Measurements from ENCODE around the gene CMTM5.
"Not testable (repeated sequence)": the region's sequence is repeated elsewhere in the genome, so short reads cannot be mapped to it uniquely, and the experiment has no call there.

CMTM5 gene

DNA sequence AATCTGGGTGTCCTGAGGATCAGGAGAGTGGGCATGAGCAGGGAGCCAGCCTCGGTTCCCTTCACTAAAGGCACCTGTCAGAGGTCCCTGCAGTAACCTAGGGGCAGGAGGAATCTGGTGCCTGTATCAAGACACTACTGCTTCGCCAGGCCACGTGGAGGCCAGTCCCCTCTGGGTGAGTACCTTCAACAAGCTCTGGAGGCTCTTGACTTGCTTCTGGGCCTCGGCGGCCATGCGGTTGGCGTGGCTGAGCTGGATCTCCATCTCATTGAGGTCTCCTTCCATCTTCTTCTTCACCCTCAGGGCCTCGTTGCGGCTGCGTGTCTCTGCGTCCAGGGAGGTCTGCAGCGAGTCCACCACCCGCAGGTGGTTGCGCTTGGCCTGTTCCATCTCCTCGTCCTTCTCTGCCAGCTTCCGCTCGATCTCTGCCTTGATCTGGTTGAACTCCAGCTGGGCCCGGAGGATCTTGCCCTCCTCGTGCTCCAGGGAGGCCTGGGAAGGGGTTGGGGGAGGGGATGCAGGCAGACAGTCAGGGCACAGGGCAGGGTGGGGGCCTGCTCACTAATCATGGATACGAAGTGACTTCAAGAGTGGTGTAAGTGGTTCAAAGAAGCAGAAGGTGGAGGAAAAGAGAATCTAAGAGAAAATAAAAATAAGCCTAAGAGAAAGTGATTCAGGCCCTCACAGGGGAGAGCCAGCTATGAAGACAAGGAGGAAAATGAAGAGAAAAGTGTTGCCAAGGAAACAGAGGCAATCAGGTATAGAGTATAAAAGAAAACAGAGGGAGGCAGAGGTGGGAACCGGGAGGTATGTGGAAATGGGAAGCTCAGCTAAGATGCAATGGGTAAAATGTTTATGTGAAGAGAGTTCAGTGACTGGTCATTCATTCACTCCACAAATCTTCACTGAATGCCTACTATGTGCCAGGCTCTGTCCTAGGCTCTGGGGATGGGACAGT is 39.3 kb downstream of the CMTM5 start:
- DNase-seq = no peak

DNA sequence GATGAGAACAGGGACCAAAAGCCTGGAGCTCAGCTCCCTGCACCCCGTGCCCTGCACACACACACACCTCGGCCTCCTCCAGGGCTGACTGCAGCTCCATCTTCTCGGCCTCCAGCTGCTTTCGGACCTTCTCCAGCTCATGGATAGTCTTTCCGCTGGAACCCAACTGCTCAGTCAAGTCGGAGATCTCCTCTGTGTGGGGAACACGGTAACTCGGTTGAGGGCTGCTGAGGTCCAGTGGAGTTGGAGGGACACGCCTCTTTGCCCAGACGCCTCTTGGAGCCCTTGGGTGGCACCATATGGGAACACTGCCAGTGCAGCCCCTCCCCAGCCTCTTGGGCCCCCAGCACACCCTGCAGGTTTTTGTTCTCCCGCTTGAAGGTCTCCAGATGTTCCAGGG is 40.0 kb downstream of the CMTM5 start:
- DNase-seq = no peak

DNA sequence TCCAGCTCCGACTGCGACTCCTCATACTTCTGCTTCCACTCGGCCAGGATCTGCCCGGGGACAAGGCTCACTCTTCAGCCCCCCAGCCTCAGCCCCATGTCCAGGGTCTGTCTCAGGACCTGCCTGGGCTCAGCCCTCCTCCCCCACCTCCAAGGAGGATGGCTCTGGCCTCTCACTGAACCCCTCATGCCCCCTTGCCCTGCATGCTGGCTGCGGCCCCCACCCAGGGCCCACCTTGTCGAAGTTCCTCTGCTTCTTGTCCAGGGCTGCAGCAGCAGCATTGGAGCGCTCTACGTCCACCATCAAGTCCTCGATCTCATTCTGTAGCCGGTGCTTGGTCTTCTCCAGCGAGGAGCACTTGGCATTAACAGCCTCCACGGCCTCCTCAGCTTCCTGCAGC is 40.4 kb downstream of the CMTM5 start:
- DNase-seq = not testable (repeated sequence)

DNA sequence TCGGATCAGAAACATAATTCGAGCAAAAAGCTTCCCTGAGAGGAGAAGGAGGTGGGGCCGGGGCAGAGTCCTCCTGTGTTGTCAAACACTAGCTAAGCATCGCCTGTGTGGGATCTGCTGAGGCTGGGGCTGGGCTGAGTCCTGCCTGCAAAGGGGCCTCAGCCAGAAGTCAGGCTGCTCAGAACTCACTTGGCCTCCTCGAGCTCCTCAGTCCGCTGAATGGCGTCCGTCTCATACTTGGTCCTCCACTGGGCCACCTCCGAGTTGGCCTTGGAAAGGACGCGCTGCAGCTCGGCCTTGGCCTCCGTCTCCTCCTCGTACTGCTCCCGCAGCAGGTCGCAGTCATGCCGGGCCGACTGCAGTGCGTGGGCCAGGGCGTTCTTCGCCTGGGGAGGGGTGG is 41.2 kb downstream of the CMTM5 start:
- DNase-seq = no peak

DNA sequence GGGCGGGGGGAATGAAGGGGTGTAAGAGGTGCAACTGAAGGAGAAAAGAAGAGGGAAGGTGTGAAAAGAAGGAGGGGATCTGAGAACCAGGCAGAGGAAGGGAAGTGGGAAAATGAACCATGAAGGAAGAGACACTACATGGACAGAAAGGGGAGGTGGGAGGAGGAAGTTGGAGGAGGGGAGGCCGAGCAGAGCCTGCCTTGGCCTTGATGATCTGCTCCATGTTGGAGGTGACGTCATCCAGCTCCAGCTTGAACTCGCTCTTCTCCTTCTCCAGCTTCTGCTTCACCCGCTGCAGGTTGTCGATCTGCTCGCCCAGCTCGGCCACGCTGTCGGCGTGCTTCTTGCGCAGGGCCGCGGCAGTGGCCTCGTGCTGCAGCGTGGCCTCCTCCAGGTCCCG is 42.8 kb downstream of the CMTM5 start:
- not testable (repeated sequence) for DNase-seq

DNA sequence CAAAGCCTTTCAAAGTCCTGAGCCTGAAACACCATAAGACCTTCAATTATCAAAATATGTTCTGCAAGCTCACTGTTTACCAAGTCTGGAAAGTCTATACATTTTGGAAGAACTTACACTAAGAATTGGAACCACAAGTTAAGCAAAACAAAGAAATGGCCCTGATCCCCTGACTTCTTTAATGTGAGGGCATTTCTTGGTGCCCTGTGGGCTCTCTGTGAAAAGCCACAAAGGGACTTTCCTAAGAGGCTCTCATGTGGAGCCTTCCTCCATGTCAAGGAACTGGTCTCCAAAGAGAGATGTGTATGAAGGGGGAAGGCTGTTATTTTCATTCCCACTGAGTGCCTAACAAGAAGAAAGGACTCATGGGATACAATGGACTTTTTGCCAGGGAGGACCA is 44.7 kb downstream of the CMTM5 start:
- no peak for DNase-seq

DNA sequence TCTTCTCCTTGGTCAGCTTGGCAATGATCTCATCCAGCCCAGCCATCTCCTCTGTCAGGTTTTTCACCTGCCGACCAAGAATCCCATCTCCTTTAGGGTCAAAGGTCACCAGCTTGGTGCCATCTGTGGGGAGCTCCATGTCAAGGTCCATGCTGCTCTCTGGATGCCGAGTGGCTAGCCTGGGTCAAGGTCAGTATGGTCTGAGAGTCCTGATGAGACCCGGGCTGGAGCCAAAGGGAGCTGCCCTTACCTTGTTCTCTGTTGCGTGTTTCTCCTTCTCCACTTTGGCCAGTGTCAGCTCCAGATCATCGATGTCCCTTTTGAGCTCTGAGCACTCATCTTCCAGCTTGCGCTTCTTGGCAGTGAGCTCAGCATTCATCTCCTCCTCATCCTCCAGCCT is 46.8 kb downstream of the CMTM5 start:
- no peak for DNase-seq

DNA sequence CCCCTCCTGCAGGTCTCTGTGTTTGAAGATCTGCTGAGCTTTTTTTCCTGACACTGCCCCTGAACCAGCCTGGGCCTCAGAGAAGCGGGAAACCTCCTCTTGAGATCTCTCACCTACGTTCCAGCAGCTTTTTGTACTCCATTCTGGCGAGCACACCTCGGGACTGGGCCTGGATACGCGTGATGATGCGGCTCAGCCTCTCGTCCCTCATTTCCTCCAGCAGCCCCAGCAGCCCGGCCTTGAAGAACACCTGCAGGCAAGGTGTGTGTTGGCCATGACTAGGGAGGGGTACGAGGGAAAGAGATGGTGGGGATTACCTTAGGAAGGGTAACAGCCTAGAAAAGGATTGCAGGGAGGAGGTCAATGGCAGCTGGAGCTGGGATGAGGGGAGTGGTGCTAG is 48.3 kb downstream of the CMTM5 start:
- no peak for DNase-seq

DNA sequence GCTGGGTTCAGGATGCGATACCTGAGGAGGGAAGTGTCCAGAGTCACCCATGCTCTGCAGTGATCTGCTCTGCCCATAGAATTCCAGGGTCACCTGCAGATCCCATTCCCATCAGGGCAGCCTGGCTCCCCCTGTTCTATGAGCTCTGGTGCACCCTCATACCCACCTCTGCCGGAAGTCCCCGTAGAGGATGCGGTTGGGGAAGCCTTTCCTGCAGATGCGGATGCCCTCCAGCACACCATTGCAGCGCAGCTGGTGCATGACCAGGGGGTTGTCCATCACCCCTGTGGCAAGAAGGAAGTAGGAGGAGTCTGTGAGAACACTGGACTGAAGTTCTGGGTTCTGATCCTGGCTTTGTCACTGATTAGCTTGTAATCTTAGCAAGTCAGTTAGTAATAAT is 49.0 kb downstream of the CMTM5 start:
- DNase-seq = not testable (repeated sequence)

DNA sequence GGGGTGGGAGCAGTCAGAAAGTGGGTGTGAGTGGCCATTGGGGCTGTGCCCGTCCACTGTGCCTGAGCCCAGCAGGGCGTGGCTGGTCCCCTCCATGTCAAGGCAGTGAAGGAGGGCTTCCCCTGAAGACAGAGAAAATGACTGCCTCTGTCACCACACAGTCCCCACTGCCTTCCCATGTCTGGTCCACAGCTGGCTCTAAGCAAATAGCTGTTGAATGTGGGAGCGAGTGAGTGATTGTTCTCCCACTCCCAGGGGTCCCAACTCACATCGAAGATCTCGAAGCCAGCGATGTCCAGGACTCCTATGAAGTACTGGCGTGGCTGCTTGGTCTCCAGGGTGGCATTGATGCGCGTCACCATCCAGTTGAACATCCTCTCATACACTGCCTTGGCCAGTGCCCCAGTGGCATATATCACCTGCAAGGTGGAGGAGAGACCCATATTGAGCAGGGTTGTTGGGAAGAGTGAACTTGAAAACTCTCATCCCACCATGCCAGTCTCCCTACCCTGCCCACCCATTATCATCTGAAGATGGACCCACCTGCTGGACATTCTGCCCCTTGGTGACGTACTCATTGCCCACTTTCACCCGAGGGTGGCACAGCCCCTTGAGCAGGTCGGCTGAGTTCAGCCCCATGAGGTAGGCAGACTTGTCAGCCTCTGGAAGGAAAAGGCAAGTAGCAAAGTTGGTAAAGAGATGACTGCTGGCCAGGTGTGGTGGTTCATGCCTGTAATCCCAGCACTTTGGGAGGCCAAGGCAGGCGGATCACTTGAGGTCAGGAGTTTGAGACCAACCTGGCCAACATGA is 52.0 kb downstream of the CMTM5 start:
- no peak for DNase-seq

All from fibroblast of skin of right biceps (primary cell).